WTC11 (cell line): ENCODE results near the gene HDGFL2. TPM values are rescaled to one million over a fixed set of nuclear protein-coding genes. Genes with fewer than 3 reads are reported as not detected.

Experiments used
- ATAC-seq: fragments of 200-7000 bp; cut with Tn5 transposase; 2 replicates; pipeline ENCODE4 v1.10.0; 2021; ENCODE audit warnings: mild to moderate bottlenecking, moderate library complexity
- CTCF ChIA-PET: fragments of 300-600 bp; sonication (Branson Sonifier 250); formaldehyde crosslinking; loops from one replicate; lab custom pipeline; 2021; ENCODE audit warnings: antibody characterized with exemption; lab: Charles Lee
- POLR2A ChIA-PET: fragments of 350-600 bp; sonication (Branson Sonifier 250); formaldehyde crosslinking; loops from one replicate; lab custom pipeline; 2021; ENCODE audit warnings: antibody characterized with exemption; lab: Charles Lee
- DNase-seq: peaks from one replicate; pipeline ENCODE4 v3.0.0; 2021; ENCODE audit warnings: low spot score
- H3K27ac Mint-ChIP-seq: 2 replicates; pipeline ENCODE4 v1.8.0; 2021; ENCODE audit warnings: mixed read lengths
- H3K27me3 Mint-ChIP-seq: 2 replicates; pipeline ENCODE4 v1.8.0; 2021; ENCODE audit warnings: low read depth, mild to moderate bottlenecking, moderate library complexity, mixed read lengths
- H3K36me3 Mint-ChIP-seq: 2 replicates; pipeline ENCODE4 v1.8.0; 2021; ENCODE audit warnings: mixed read lengths
- H3K4me1 Mint-ChIP-seq: 2 replicates; pipeline ENCODE4 v1.8.0; 2022; ENCODE audit warnings: mixed read lengths
- H3K4me3 Mint-ChIP-seq: 2 replicates; pipeline ENCODE4 v1.8.0; 2021; ENCODE audit warnings: mild to moderate bottlenecking, moderate library complexity, mixed read lengths
- H3K9me3 Mint-ChIP-seq: 2 replicates; pipeline ENCODE4 v1.8.0; 2021; ENCODE audit warnings: mixed read lengths
- AR ChIP-seq: fragments of 250-450 bp; sonication (Bioruptor Pico); IDR thresholded peaks from 2 replicates; pipeline ENCODE4 v1.9.0; 2021; ENCODE audit warnings: mild to moderate bottlenecking
- CREM ChIP-seq: sonication (generic); formaldehyde crosslinking; IDR thresholded peaks from 2 replicates; pipeline ENCODE4 v1.8.1; 2022; ENCODE audit warnings: mild to moderate bottlenecking, missing genetic modification reagents, moderate library complexity
- CTCF ChIP-seq: fragments of 200-600 bp; IDR thresholded peaks from 2 replicates; pipeline ENCODE4 v1.8.0; 2022; ENCODE audit warnings: antibody characterized with exemption
- E2F4 ChIP-seq: sonication (generic); formaldehyde crosslinking; IDR thresholded peaks from 2 replicates; pipeline ENCODE4 v1.8.1; 2022; ENCODE audit warnings: low read depth, mild to moderate bottlenecking, moderate library complexity, missing genetic modification reagents, borderline replicate concordance
- EMX1 ChIP-seq: fragments of 250-450 bp; sonication (Bioruptor Pico); IDR thresholded peaks from 2 replicates; pipeline ENCODE4 v1.8.0; 2021; ENCODE audit warnings: mild to moderate bottlenecking
- ERG ChIP-seq: fragments of 250-450 bp; sonication (Bioruptor Pico); IDR thresholded peaks from 2 replicates; pipeline ENCODE4 v1.8.0; 2021; ENCODE audit warnings: mild to moderate bottlenecking
- FOXK1 ChIP-seq: sonication (generic); formaldehyde crosslinking; IDR thresholded peaks from 2 replicates; pipeline ENCODE4 v1.8.0; 2022; ENCODE audit warnings: mild to moderate bottlenecking, moderate library complexity, missing genetic modification reagents
- GABPB1 ChIP-seq: sonication (generic); formaldehyde crosslinking; IDR thresholded peaks from 2 replicates; pipeline ENCODE4 v1.8.1; 2023; ENCODE audit warnings: mild to moderate bottlenecking, missing genetic modification reagents
- GRHL2 ChIP-seq: fragments of 250-450 bp; sonication (Bioruptor Pico); IDR thresholded peaks from 2 replicates; pipeline ENCODE4 v1.8.0; 2022; ENCODE audit warnings: mild to moderate bottlenecking, moderate library complexity; ENCODE audit not compliant: insufficient replicate concordance, severe bottlenecking
- KAT7 ChIP-seq: sonication (generic); formaldehyde crosslinking; IDR thresholded peaks from 2 replicates; pipeline ENCODE4 v1.8.1; 2023; ENCODE audit warnings: missing genetic modification reagents, mild to moderate bottlenecking, borderline replicate concordance
- MLX ChIP-seq: sonication (generic); formaldehyde crosslinking; IDR thresholded peaks from 2 replicates; pipeline ENCODE4 v1.8.1; 2023; ENCODE audit warnings: mild to moderate bottlenecking, missing genetic modification reagents, moderate library complexity
- MXD4 ChIP-seq: fragments of 250-450 bp; sonication (Bioruptor Pico); IDR thresholded peaks from 2 replicates; pipeline ENCODE4 v1.8.0; 2021; ENCODE audit warnings: mild to moderate bottlenecking, moderate library complexity, borderline replicate concordance
- NR1H2 ChIP-seq: sonication (generic); formaldehyde crosslinking; IDR thresholded peaks from 2 replicates; pipeline ENCODE4 v1.9.0; 2021; ENCODE audit warnings: mild to moderate bottlenecking, moderate library complexity, missing genetic modification reagents
- RELA ChIP-seq: sonication (generic); formaldehyde crosslinking; IDR thresholded peaks from 2 replicates; pipeline ENCODE4 v1.8.1; 2022; ENCODE audit warnings: missing genetic modification reagents, mild to moderate bottlenecking, borderline replicate concordance
- RORB ChIP-seq: fragments of 250-450 bp; sonication (Bioruptor Pico); IDR thresholded peaks from 2 replicates; pipeline ENCODE4 v1.9.0; 2021; ENCODE audit warnings: mild to moderate bottlenecking
- STAT6 ChIP-seq: sonication (generic); formaldehyde crosslinking; conservative IDR thresholded peaks from 2 replicates; pipeline ENCODE4 v1.8.1; 2023; ENCODE audit warnings: mild to moderate bottlenecking, low read depth, missing genetic modification reagents, moderate library complexity
- USF2 ChIP-seq: sonication (generic); formaldehyde crosslinking; IDR thresholded peaks from 2 replicates; pipeline ENCODE4 v1.8.1; 2023; ENCODE audit warnings: mild to moderate bottlenecking, missing genetic modification reagents, moderate library complexity
- ZBTB21 ChIP-seq: sonication (generic); formaldehyde crosslinking; IDR thresholded peaks from 2 replicates; pipeline ENCODE4 v1.8.1; 2023; ENCODE audit warnings: mild to moderate bottlenecking, missing genetic modification reagents, borderline replicate concordance
- ZNF138 ChIP-seq: sonication (generic); formaldehyde crosslinking; conservative IDR thresholded peaks from 2 replicates; pipeline ENCODE4 v1.8.1; 2022; ENCODE audit warnings: mild to moderate bottlenecking, moderate library complexity, missing genetic modification reagents
- total RNA-seq: library from RNA; stranded (reverse); gene quantifications from 3 replicates; pipeline ENCODE4 v1.2.3, GENCODE V29; 2021

HDGFL2 gene
- total RNA-seq, 1 experiment from 2014 or later = 115 TPM

- TF ChIP-seq ERG (CRISPR knock-in tag) (no peak), CTCF (no peak), EMX1 (CRISPR knock-in tag) (no peak), MXD4 (CRISPR knock-in tag) (no peak), E2F4 (CRISPR knock-in tag) (no peak), RORB (CRISPR knock-in tag) (no peak), AR (no peak), FOXK1 (CRISPR knock-in tag) (no peak), ZBTB21 (CRISPR knock-in tag) (no peak)
- TF ChIP-seq, all 79 proteins: peak for 0
Measured at GRCh38 chr19:4528843-4529242, 56.7 kb downstream of the HDGFL2 start (continued).

- Mint-ChIP-seq H3K27ac (no peak overlapping the region), H3K36me3 (no peaks in the 10 kb centered on the region), H3K9me3 (no peaks in the 10 kb centered on the region), H3K4me1 (no peaks in the 10 kb centered on the region), H3K4me3 (no peak overlapping the region), H3K27me3 (peaks cover 38% of the 10 kb centered on the region)
- POLR2A ChIA-PET = no interaction called here
- ATAC-seq (no peak), DNase-seq (no peak)
- CTCF ChIA-PET = interaction anchor here (1.7 kb wide), 1 partner anchor 37 kb away, joined by 12 read pairs; no protein-coding TSS in a partner anchor
- TF ChIP-seq FOXK1 (CRISPR knock-in tag) (no peak), RELA (CRISPR knock-in tag) (no peak), RORB (CRISPR knock-in tag) (no peak), CREM (CRISPR knock-in tag) (no peak), STAT6 (no peak), KAT7 (CRISPR knock-in tag) (no peak), USF2 (CRISPR knock-in tag) (no peak), GABPB1 (CRISPR knock-in tag) (no peak), NR1H2 (CRISPR knock-in tag) (no peak), MLX (CRISPR knock-in tag) (no peak), GRHL2 (CRISPR knock-in tag) (no peak), ZNF138 (CRISPR knock-in tag) (no peak)
Measured at GRCh38 chr19:4529924-4530522, 57.9 kb downstream of the HDGFL2 start.
